ENCODE results near the gene LRRC31.

- TF ChIP-seq POLR2AphosphoS5 (IDR thresholded peaks at IDR 0.05) (no peak), CTCF (IDR thresholded peaks at IDR 0.05) (no peak)
Measured at GRCh38 chr3:169790219-169790618, 79.5 kb downstream of the LRRC31 start.

Measured in esophagus muscularis mucosa (tissue), 3 donors.